HG02885 (cell line): Measurements from ENCODE around the gene OR10A4.
"Not testable (repeated sequence)": the region's sequence is repeated elsewhere in the genome, so short reads cannot be mapped to it uniquely, and the experiment has no call there.

Experiments
- ATAC-seq: cut with Tn5 transposase; IDR thresholded peaks from one replicate; pipeline ENCODE4 v1.9.1; 2021; ENCODE audit warnings: mild to moderate bottlenecking; ENCODE audit not compliant: unreplicated experiment, poor library complexity

Gene OR10A4

DNA sequence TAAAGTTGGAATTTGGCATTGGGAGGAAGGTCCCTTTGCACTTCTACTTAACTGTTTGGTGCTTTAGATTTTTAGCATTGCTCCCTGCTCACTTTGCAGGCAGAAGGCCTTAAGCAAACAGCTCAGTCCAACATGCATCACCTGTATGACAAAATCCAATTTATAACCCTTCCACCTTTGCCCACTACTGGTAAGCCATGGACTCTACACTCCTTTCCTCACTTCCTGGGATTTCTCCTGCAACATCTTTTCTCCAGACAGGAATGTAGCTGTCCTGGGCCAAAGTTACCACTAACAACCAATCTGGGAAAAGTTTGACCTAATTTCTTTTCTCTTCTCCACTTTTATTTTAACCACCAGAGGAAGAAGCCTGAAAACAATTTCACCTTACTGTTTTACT, 17.7 kb downstream of the OR10A4 start:
- no peak for ATAC-seq

GRCh38 chr11:6895010-6895409, 18.6 kb downstream of the OR10A4 start:
- ATAC-seq, result peak; percentile 95

GRCh38 chr11:6898911-6899310, 22.5 kb downstream of the OR10A4 start:
- ATAC-seq, result no peak

DNA sequence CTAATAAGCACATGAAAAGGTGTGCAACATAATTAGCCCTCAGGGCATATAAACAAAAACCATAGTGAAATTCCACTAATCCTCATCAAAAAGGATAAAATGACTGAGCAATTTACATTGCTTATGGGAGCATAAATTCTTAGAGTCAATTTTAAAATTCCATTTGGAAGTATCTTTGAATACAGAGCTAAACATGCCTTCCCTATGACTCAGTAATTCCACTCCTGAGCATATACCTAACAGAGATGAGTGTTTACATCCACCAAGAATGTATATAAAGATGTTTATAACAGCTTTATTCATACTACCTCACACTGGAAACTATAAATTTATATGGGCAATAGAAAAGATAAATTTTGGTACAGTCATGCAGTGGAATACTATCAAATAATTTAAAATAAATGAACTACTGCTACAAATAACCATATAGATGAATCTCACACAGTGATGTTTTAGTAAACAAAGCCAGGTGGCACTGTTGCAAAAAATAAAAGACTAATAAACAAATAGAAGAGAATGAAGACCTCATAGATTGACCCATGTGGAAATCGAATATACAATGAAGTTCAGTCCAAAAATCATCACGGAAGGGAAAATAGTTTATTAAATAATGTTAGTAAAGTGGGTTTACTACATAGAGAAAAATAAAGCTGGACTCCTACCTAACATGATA, 24.0 kb downstream of the OR10A4 start:
- no peak for ATAC-seq

GRCh38 chr11:6904804-6905203, 28.4 kb downstream of the OR10A4 start:
- not testable (repeated sequence) for ATAC-seq

DNA sequence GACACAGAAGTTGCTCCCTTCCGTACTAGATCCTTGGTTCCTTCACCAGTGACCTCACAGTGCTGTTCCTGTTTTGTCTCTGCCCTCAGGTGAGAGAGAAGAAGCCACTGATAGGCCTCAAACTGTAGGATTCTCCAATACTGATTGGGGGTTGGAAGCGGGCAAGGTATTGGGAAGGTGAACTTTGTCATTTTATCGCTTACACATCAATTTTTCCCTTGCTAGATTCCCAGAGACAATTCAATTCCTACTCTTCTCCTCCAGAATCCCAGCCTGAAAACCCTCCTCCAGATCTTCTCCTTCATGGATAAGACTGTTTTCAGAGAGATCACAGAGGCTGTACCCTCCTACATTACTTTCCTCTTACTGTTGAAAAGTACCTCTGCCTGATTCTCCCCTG, 35.0 kb downstream of the OR10A4 start:
- ATAC-seq, result no peak

DNA sequence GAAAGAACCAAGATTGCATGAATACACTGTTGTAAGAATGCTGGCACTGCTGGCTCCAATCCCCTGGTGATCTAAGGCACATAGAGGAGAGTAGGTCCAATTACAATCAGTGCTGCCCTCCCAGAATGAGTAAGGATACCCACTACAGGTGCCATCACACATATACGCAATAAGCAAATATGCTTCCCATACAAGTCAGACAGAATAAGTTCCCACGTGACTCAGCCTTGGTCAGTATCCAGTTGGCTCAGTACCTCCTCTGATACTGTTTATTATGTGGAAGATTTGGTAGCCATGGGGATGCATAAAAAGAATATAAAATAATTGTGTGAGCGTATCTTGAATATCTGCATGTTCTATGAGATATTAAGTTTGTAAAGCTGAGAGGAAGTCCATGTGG, 35.5 kb downstream of the OR10A4 start:
- no peak for ATAC-seq

- no peak for ATAC-seq
Measured at GRCh38 chr11:6919698-6920097, 43.3 kb downstream of the OR10A4 start.

DNA sequence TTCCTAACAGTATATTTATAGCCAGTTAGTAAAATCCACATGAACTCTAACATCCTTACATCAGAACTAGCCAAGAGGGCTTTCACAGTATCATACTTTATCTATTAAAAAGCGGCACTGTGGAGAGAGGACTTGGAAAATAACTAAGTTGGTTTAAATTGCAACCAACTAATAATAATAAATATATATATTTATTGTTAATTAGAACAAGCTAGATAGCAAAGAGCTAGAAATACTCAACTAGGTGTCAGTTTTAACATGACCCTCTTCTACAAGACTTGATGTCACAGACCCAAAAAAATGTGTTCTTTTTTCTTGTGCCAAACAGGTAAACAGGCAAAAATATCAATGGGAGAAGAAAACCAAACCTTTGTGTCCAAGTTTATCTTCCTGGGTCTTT, 44.3 kb downstream of the OR10A4 start, which contains the start of gene OR2D3:
TSS of gene OR2D3 (plus strand) at position 301 of the 400 bp plus-strand sequence. CDS start at position 301, 0 bp downstream.
- ATAC-seq, result no peak

DNA sequence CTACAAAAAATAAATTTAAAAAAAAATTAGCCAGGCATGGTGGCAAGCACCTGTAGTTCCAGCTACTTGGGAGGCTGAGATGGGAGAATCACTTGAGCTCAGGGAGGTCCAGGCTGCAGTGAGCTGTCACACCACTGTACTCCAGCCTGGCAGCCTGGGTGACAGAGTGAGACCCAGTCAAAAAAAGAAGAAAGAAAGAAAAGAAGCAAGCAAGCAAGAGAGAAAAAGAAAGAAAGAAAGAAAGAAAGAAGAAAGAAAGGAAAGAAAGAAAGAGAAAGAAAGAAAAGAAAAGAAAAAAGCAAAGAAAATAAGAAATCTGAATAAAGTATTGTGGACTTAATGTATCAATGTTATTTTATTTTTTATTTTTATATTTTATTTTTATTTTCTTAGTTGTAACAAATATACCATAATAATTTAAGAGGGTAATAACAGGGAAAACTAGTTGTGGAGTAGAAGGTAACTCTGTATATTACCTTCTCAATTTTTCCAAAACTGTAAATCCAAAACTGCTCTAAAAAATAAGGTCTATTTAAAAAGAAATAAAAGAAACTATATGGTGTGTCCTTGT, 48.7 kb downstream of the OR10A4 start:
- ATAC-seq, result no peak

DNA sequence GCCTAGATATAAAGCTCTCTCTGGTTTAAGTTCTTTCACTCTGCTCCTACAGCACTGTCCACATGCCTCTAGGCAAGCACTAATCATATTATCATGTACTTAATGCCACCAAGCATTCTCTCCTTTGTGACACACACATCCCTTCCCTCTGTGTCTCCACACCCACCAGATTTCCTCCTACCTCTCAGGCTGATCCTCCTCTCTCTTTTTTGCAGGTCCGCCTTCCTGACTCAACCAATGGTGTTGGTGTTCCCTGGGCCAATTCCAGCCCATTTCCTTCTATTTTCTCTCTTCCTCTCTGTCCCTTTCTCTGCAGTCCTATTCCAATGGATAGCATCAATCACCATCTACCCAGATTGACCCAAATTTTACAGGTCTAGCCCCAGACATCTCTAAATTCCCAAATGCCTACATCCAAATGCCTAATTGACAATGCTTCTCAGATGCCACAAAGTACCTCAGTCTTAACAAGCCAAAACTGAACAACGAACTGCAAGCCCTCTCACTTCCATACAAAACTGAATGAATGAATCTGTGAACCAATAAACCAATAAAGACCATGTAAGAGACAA, 49.3 kb downstream of the OR10A4 start:
- ATAC-seq, result peak; percentile 7

DNA sequence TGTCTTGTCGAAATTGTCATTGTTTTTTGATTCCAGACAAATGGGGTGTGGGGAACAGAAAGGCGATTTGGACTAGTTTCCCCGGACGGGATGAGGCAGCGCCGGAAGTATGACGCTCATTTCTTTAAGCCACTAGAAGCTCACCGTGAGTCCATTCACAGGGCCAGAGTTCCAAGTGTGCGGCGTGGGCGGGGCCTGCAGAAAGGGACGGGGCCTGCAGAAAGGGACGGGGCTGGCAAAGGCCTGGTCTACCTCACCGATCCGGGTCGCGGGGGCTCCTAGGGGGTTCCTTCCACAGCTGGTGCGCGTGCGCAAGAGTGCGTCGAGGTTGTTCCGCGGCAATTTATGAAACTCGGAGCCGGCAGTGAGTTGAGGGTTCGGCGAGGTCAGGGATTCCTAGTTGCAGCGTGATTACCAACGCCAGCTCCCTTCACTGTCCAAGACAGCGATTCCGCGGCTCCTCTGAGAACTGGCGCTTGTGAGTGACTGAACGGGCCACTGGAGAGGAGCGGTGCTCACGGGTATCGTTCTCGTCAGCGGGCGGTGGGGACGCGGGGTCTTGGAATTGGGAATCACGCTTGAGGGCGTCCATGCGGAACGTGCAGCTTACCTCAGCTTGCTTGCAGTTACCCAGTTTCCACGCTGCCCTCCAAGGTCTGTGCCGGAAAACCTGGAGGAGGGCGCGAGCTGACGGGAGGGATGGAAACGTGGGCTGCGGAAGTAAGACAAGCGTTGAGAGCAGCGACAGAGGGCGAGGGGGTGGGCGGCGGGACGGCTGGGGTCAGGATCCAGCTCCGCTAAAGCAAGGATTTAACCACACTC, 50.0 kb downstream of the OR10A4 start, which contains the start of gene ZNF215:
TSS of gene ZNF215 (plus strand) at position 219 of the 822 bp plus-strand sequence. CDS start 5,847 bp downstream, outside the sequence.
- peak; percentile 74 for ATAC-seq

- ATAC-seq, result peak; percentile 58
Measured at GRCh38 chr11:6927030-6927617, 50.7 kb downstream of the OR10A4 start.
